SK-N-MC (cell line): ENCODE data around the gene MAPKAPK2.

Experiments
- DNase-seq: peaks from one replicate; pipeline ENCODE4 v3.0.0-alpha.2; 2011; ENCODE audit warnings: low read depth, low spot score
- H3K27ac ChIP-seq: fragments of 200-600 bp; sonication (generic); 2 replicates; pipeline ENCODE4 v1.5.1; 2016; ENCODE audit warnings: mixed run types
- H3K36me3 ChIP-seq: fragments of 200-600 bp; sonication (generic); 2 replicates; pipeline ENCODE4 v1.6.1; 2017; ENCODE audit warnings: antibody characterized with exemption, low read length, mixed read lengths; ENCODE audit not compliant: insufficient read depth
- H3K4me3 ChIP-seq: fragments of 200-600 bp; sonication (generic); 2 replicates; pipeline ENCODE4 v1.5.1; 2016
- H3K9ac ChIP-seq: fragments of 200-600 bp; sonication (generic); 2 replicates; pipeline ENCODE4 v1.8.0; 2017; ENCODE audit warnings: mixed run types, mixed read lengths; ENCODE audit not compliant: insufficient read length
- H3K9me3 ChIP-seq: fragments of 200-600 bp; sonication (generic); 2 replicates; pipeline ENCODE4 v1.6.1; 2017; ENCODE audit warnings: low read depth, mild to moderate bottlenecking, antibody characterized with exemption, low read length, moderate library complexity, mixed read lengths
- EZH2 ChIP-seq: fragments of 200-600 bp; sonication (generic); IDR thresholded peaks from one replicate; pipeline ENCODE4 v1.6.1; 2017; ENCODE audit warnings: antibody characterized with exemption
- FOXP2 ChIP-seq: optimal IDR thresholded peaks from 2 replicates; pipeline ENCODE3; 2011; ENCODE audit warnings: mild to moderate bottlenecking, moderate library complexity; ENCODE audit not compliant: insufficient read depth; ENCODE audit errors: extremely low read length, control extremely low read depth
- POLR2AphosphoS5 ChIP-seq: IDR thresholded peaks from 2 replicates; pipeline ENCODE4 v1.6.1; 2012; ENCODE audit warnings: mild to moderate bottlenecking, low read depth, low read length, borderline replicate concordance

MAPKAPK2 gene

GRCh38 chr1:206693592-206693991, 8.9 kb downstream of the MAPKAPK2 start:
- DNase-seq = no peak
- TF ChIP-seq FOXP2 = no peak
- no peak for TF ChIP-seq EZH2
- TF ChIP-seq POLR2AphosphoS5 = no peak
- Histone ChIP-seq H3K36me3 (no peaks in the 10 kb centered on the region), H3K4me3 (no peak overlapping the region), H3K27ac (no peak overlapping the region), H3K9ac (no peak overlapping the region), H3K9me3 (no peaks in the 10 kb centered on the region)

GRCh38 chr1:206694171-206695124, 9.7 kb downstream of the MAPKAPK2 start:
- no peaks in the 10 kb centered on the region for H3K9me3 ChIP-seq
- no peak overlapping the region for H3K27ac ChIP-seq
- H3K9ac ChIP-seq = no peak overlapping the region
- TF ChIP-seq POLR2AphosphoS5 = no peak
- TF ChIP-seq EZH2 = no peak
- no peak for TF ChIP-seq FOXP2
- H3K36me3 ChIP-seq = no peaks in the 10 kb centered on the region
- no peak for DNase-seq
- no peak overlapping the region for H3K4me3 ChIP-seq

GRCh38 chr1:206695733-206696132, 11.0 kb downstream of the MAPKAPK2 start:
- Histone ChIP-seq H3K4me3 (no peak overlapping the region), H3K9me3 (no peaks in the 10 kb centered on the region), H3K36me3 (no peaks in the 10 kb centered on the region), H3K9ac (no peak overlapping the region), H3K27ac (no peak overlapping the region)
- TF ChIP-seq EZH2 (no peak), FOXP2 (no peak), POLR2AphosphoS5 (no peak)
- no peak for DNase-seq

GRCh38 chr1:206696812-206697585, 12.3 kb downstream of the MAPKAPK2 start:
- H3K9me3 ChIP-seq = no peaks in the 10 kb centered on the region
- H3K27ac ChIP-seq = no peak overlapping the region
- TF ChIP-seq POLR2AphosphoS5 = no peak
- no peak for TF ChIP-seq FOXP2
- TF ChIP-seq EZH2 = no peak
- H3K9ac ChIP-seq = no peak overlapping the region
- no peak for DNase-seq
- no peaks in the 10 kb centered on the region for H3K36me3 ChIP-seq
- no peak overlapping the region for H3K4me3 ChIP-seq

DNA sequence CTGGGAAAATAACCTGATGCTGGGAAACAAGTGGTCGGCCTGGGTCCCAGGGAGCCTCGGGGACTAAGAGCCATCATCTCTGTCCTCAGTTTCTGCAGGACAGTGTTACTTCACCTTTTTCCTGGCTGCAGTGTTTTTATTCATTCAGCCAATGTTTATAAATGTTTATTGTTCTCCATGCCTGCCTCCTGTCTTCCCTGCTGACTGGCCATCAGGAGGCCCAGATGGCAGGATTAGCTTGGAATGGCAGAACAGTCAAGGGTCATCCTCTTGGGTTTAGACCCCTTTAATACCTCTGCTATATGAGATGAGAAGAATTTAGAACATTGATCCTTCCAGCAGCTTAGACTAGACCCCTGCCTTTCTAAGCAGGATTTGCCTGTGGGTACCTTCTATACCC, 13.3 kb downstream of the MAPKAPK2 start:
- DNase-seq = no peak
- no peaks in the 10 kb centered on the region for H3K9me3 ChIP-seq
- H3K4me3 ChIP-seq = no peak overlapping the region
- no peak overlapping the region for H3K27ac ChIP-seq
- no peak overlapping the region for H3K9ac ChIP-seq
- H3K36me3 ChIP-seq = no peaks in the 10 kb centered on the region
- no peak for TF ChIP-seq FOXP2
- no peak for TF ChIP-seq POLR2AphosphoS5
- no peak for TF ChIP-seq EZH2

DNA sequence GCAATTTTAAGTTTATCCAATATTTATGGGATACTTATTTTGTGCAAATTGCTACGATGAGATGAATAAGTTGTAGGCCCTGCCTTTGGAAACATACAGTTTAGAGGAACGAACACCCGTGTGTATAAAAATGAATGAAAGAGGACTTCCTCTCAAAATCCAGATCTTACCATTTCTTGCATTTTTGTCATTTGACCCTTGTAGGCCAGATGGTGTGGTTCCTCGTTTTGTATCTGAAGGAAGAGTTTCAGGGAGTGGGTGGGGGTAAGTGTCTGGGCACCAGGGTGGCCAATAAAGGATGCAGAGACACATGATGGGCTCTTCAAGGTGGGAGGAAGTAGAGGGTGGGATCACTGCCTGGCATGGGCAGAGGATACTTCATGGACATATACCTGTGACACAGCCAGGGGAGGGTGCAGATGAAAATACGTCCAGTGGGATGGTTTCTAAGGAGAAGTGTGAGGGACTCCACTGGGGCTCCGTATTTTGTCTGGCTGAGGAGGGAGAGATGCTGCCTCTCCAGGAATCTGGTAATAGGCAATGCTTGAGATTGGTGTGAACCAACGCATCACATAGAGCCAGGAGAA, 14.4 kb downstream of the MAPKAPK2 start:
- TF ChIP-seq FOXP2 = no peak
- TF ChIP-seq POLR2AphosphoS5 = no peak
- TF ChIP-seq EZH2 = no peak
- Histone ChIP-seq H3K27ac (no peak overlapping the region), H3K4me3 (no peak overlapping the region), H3K9ac (no peak overlapping the region), H3K36me3 (no peaks in the 10 kb centered on the region), H3K9me3 (no peaks in the 10 kb centered on the region)
- no peak for DNase-seq

GRCh38 chr1:206699626-206700025, 14.9 kb downstream of the MAPKAPK2 start:
- Histone ChIP-seq H3K4me3 (no peak overlapping the region), H3K9ac (no peak overlapping the region)
- TF ChIP-seq POLR2AphosphoS5 (no peak), FOXP2 (no peak), EZH2 (no peak)

More at GRCh38 chr1:206699626-206700025, 14.9 kb downstream of the MAPKAPK2 start:
- DNase-seq = no peak
- Histone ChIP-seq H3K9me3 (no peaks in the 10 kb centered on the region), H3K36me3 (no peaks in the 10 kb centered on the region), H3K27ac (no peak overlapping the region)
